Mesothelial cell of epicardium (in vitro differentiated cells): ENCODE data around the gene CFD. TPM values are rescaled to one million over a fixed set of nuclear protein-coding genes. Genes with fewer than 3 reads are reported as not detected.
A peak's percentile ranks its signal among the peaks of the same experiment; 100 is the strongest.
"Not testable (repeated sequence)": the region's sequence is repeated elsewhere in the genome, so short reads cannot be mapped to it uniquely, and the experiment has no call there.

Source experiments
- DNase-seq, 2 experiments: peaks; one replicate each; pipeline ENCODE4 v3.0.0; 2021; ENCODE audit warnings: low spot score in 2 of 2; ENCODE audit not compliant: unreplicated experiment in 2 of 2
- H3K27ac Mint-ChIP-seq: 2 replicates; pipeline ENCODE4 v1.8.0; 2021; ENCODE audit warnings: mixed read lengths
- H3K27me3 Mint-ChIP-seq: 2 replicates; pipeline ENCODE4 v1.8.0; 2021; ENCODE audit warnings: low read depth, mixed read lengths
- H3K36me3 Mint-ChIP-seq: 2 replicates; pipeline ENCODE4 v1.8.0; 2021; ENCODE audit warnings: mixed read lengths
- H3K4me1 Mint-ChIP-seq: 2 replicates; pipeline ENCODE4 v1.8.0; 2021; ENCODE audit warnings: mixed read lengths
- H3K4me3 Mint-ChIP-seq: 2 replicates; pipeline ENCODE4 v1.8.0; 2021; ENCODE audit warnings: mild to moderate bottlenecking, moderate library complexity, mixed read lengths
- H3K9me3 Mint-ChIP-seq: 2 replicates; pipeline ENCODE4 v1.8.0; 2021; ENCODE audit warnings: mixed read lengths
- total RNA-seq: library from RNA; stranded (reverse); gene quantifications from 3 replicates; pipeline ENCODE4 v1.2.1, GENCODE V29; 2021
- TF ChIP-seq, protein P1 (sequence below): fragments of 200-600 bp; sonication (generic); IDR thresholded peaks from one replicate; pipeline ENCODE4 v1.5.0; 2021; ENCODE audit warnings: antibody characterized with exemption; ENCODE audit not compliant: unreplicated experiment

Gene CFD
- total RNA-seq, 1 donor from 2014 or later: 3.2 TPM

DNA sequence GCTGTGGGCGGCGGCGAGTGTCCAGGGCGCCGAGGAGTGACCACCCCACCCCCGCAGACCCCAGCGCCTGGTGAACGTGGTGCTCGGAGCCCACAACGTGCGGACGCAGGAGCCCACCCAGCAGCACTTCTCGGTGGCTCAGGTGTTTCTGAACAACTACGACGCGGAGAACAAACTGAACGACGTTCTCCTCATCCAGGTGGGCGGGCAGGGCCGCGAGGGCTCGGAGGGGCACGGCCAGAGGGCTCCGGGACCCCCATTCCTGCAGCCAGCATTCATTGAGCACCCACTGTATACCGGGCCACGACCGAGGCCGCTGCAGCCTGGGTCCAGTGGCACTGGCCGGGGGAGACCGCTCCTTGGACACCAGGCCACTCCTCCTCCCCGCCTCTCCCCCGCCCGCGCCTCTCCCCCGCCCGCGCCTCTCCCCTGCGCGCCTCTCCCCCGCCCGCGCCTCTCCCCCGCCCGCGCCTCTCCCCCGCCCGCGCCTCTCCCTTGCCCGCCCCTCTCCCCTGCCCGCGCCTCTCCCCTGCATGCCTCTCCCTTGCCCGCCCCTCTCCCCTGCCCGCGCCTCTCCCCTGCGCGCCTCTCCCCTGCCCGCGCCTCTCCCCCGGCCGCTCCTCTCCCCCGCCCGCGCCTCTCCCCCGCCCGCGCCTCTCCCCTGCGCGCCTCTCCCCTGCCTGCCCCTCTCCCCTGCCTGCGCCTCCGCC, 15.5 kb upstream of the CFD start:
- peaks cover 10% of the 10 kb centered on the region for H3K4me1 Mint-ChIP-seq
- no peaks in the 10 kb centered on the region for H3K9me3 Mint-ChIP-seq
- no peaks in the 10 kb centered on the region for H3K36me3 Mint-ChIP-seq
- peak overlapping the region; percentile 15 for H3K4me3 Mint-ChIP-seq
- TF ChIP-seq, protein P1, sequence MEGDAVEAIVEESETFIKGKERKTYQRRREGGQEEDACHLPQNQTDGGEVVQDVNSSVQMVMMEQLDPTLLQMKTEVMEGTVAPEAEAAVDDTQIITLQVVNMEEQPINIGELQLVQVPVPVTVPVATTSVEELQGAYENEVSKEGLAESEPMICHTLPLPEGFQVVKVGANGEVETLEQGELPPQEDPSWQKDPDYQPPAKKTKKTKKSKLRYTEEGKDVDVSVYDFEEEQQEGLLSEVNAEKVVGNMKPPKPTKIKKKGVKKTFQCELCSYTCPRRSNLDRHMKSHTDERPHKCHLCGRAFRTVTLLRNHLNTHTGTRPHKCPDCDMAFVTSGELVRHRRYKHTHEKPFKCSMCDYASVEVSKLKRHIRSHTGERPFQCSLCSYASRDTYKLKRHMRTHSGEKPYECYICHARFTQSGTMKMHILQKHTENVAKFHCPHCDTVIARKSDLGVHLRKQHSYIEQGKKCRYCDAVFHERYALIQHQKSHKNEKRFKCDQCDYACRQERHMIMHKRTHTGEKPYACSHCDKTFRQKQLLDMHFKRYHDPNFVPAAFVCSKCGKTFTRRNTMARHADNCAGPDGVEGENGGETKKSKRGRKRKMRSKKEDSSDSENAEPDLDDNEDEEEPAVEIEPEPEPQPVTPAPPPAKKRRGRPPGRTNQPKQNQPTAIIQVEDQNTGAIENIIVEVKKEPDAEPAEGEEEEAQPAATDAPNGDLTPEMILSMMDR: no peak
- no peak for DNase-seq
- H3K27me3 Mint-ChIP-seq: peaks cover 32% of the 10 kb centered on the region
- H3K27ac Mint-ChIP-seq: no peak overlapping the region

DNA sequence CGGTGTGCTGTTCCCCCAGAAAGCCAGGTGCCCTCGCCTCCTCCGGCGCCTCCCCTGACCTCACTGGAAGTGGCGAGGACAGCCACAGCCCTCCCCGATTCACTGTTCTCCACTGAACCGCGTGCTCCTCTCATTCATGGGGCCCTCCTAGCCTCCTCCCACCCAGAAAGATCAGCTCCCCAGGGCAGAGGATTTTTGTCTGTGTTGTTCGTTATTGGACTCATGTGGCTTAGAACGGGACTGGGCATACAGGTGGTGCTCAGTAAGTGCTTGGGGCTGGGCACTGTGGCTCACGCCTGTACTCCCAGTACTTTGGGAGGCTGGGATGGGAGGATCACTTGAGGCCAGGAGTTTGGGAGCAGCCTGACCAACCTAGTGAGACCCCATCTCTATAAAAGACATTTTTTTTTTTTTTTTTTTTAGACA, 14.9 kb upstream of the CFD start:
- no peaks in the 10 kb centered on the region for H3K36me3 Mint-ChIP-seq
- H3K27ac Mint-ChIP-seq: no peak overlapping the region
- no peaks in the 10 kb centered on the region for H3K9me3 Mint-ChIP-seq
- TF ChIP-seq, protein P1: no peak
- H3K4me1 Mint-ChIP-seq: peaks cover 10% of the 10 kb centered on the region
- peaks cover 32% of the 10 kb centered on the region for H3K27me3 Mint-ChIP-seq
- peak overlapping the region; percentile 30 for H3K4me3 Mint-ChIP-seq
- DNase-seq: no peak

DNA sequence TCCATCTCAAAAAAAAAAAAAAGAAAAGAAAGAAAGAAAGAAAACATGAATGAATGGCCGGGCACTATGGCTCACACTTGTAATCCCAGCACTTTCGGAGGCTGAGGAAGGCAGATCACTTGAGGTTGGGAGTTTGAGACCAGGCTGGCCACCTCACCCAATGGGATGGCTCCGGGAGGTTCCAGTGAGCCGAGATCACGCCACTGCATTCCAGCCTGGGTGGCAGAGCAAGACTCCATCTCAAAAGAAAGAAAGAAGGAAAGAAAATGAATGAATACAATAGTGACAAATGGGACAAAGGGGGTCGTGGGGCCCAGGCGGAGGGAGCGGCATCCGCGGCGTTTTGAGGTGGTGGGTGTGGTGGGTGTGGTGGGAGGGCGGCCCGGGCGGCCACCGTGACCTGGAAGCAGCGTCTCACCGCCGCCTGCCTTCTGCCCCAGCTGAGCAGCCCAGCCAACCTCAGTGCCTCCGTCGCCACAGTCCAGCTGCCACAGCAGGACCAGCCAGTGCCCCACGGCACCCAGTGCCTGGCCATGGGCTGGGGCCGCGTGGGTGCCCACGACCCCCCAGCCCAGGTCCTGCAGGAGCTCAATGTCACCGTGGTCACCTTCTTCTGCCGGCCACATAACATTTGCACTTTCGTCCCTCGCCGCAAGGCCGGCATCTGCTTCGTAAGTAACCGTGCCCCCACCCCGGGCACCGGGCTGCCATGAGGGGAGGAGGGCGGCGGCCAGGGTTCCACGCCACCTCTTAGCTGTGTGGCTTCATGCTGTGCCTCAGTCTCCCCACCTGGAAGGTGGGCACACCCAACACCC, 13.6 kb upstream of the CFD start:
- Mint-ChIP-seq H3K27me3 (peaks cover 32% of the 10 kb centered on the region), H3K27ac (no peak overlapping the region), H3K9me3 (no peaks in the 10 kb centered on the region), H3K4me3 (no peak overlapping the region), H3K4me1 (peaks cover 10% of the 10 kb centered on the region), H3K36me3 (no peaks in the 10 kb centered on the region)
- TF ChIP-seq, protein P1: no peak
- no peak for DNase-seq

DNA sequence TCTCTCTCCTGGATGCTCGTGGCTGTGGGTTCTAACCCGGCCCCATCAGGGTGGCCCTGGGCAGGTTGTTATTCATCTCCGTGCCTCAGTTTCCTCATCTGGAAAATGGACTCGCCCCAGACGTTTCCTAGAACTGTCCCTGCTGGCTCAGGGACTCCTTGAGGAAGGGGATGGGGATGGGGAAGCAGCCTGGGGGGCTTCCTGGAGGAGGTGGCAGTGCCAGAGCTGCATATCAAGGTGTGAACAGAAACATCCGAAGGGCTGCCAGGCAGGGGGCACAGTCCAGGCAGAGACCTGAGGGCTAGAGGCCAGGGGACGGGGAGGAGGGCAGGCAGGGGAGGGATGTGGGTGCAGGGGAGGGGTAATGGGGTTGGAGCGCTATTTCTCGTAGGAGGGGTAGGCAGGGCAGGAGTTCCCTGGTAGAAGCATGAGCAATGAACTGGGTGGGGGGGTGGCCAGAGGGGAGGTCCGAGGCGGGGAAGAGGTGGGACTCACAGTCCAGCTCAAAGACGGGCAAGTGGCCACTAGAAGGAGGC, 11.0 kb upstream of the CFD start:
- Mint-ChIP-seq H3K27ac (no peak overlapping the region), H3K36me3 (no peaks in the 10 kb centered on the region), H3K27me3 (peaks cover 17% of the 10 kb centered on the region), H3K9me3 (no peaks in the 10 kb centered on the region), H3K4me1 (peaks cover 10% of the 10 kb centered on the region), H3K4me3 (no peak overlapping the region)
- DNase-seq: no peak
- TF ChIP-seq, protein P1: no peak

DNA sequence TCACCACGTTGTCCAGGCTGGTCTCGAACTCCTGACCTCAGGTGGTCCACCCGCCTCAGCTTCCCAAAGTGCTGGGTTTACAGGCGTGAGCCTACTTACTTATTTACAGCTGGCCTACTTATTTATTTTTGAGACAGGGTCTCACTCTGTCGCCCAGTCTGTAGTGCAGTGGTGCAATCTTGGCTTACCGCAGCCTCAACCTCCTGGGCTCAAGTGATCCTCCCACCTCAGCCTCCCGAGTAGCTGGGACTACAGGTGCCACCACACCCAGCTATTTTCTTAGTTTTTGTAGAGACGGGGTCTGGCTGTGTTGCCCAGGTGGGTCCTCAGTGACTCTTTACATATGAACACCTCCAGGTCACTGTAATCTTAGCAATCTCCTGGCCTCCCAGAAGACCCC, 10.3 kb upstream of the CFD start:
- not testable (repeated sequence) for H3K36me3 Mint-ChIP-seq, DNase-seq, H3K27ac Mint-ChIP-seq, H3K9me3 Mint-ChIP-seq, H3K4me3 Mint-ChIP-seq
- peaks cover 10% of the 10 kb centered on the region for H3K4me1 Mint-ChIP-seq
- H3K27me3 Mint-ChIP-seq: peaks cover 13% of the 10 kb centered on the region
